ENCODE measurements around the gene TRIOBP.
A peak's percentile ranks its signal among the peaks of the same experiment; 100 is the strongest.

The TRIOBP gene

DNA sequence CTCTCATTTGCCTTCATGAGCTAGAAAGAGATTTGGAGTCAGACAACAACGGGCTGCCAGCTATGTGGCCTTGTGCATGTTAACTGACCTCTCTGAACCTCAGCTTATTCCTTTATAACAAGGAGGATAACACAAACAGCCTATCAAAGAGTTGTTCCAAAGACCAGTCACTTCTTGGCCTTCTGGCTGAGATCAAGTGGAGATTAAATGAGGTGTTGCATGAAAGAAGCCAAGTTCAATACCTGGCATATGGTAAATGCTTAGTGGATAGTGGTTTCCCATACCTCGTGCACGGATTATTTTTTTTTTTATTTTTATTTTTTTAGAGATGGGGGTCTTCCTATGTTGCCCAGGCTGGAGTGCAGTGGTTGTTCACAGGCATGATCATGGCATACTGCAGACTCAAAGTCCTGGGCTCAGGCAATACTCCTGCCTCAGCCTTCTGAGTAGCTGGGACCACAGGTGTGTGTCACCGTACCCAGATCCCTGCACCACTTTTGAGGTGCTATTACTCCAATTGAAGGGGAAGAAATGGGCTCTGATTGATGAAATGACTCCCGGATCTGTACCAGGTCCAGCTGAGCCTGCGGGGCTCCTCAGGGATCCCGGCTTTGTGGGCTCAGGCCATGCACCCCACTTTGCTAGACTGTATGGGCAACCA lies 16.5 kb upstream of the TRIOBP start:
- TF ChIP-seq POLR2AphosphoS5 (IDR thresholded peaks at IDR 0.05; ENCODE audit: low read depth, low read length) = peak; percentile 88
- no peak for TF ChIP-seq FOXP2 (optimal IDR thresholded peaks at IDR 0.05; ENCODE audit: borderline replicate concordance, extremely low read depth, extremely low read length, insufficient read depth)
- 0 out of 2 replicates have a peak, but pooled peaks have one; percentile 46 for TF ChIP-seq SIN3A (IDR thresholded peaks at IDR 0.05; ENCODE audit: borderline replicate concordance, insufficient read depth, low read length)

- TF ChIP-seq TAF1 (IDR thresholded peaks at IDR 0.05; ENCODE audit: borderline replicate concordance, insufficient read depth, low read length) (no peak), SIN3A (IDR thresholded peaks at IDR 0.05; ENCODE audit: borderline replicate concordance, insufficient read depth, low read length) (no peak), FOXP2 (optimal IDR thresholded peaks at IDR 0.05; ENCODE audit: borderline replicate concordance, extremely low read depth, extremely low read length, insufficient read depth) (no peak), REST (IDR thresholded peaks at IDR 0.05; ENCODE audit: insufficient read depth in 1 of 2, low read depth in 2 of 2, low read length in 2 of 2) (no peak), POLR2AphosphoS5 (IDR thresholded peaks at IDR 0.05; ENCODE audit: low read depth, low read length) (no peak; the same call in 1 of the 2 replicates)
Measured at GRCh38 chr22:37681001-37681424, 15.8 kb upstream of the TRIOBP start.

DNA sequence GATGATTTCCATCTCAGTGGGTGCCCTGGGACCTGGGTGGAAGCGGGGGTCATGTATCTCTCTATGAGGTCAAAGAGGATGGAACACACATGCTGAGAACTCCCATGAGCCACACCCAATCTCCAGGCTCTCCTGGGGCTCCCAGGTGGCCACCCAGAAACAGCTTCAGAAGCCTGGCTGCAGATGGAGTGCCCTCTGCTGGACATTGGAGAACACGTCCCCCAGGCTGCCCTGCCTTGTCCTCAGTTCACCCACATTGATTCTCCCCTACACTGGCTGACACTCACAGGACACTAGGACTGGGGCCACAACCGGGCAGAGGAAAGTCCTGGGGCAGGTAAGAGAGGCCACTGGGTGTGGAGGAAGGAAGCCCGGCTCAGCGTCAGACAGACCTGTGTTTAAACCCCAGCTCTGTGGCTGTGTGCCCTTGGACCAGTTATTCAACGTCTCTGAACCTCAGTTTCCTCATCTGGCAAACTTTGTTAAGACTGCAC lies 15.2 kb upstream of the TRIOBP start:
- TF ChIP-seq SIN3A (IDR thresholded peaks at IDR 0.05; ENCODE audit: borderline replicate concordance, insufficient read depth, low read length) (no peak), FOXP2 (optimal IDR thresholded peaks at IDR 0.05; ENCODE audit: borderline replicate concordance, extremely low read depth, extremely low read length, insufficient read depth) (no peak), POLR2AphosphoS5 (IDR thresholded peaks at IDR 0.05; ENCODE audit: low read depth, low read length) (no peak), TAF1 (IDR thresholded peaks at IDR 0.05; ENCODE audit: borderline replicate concordance, insufficient read depth, low read length) (no peak), REST (IDR thresholded peaks at IDR 0.05; ENCODE audit: insufficient read depth in 1 of 2, low read depth in 2 of 2, low read length in 2 of 2) (no peak)

DNA sequence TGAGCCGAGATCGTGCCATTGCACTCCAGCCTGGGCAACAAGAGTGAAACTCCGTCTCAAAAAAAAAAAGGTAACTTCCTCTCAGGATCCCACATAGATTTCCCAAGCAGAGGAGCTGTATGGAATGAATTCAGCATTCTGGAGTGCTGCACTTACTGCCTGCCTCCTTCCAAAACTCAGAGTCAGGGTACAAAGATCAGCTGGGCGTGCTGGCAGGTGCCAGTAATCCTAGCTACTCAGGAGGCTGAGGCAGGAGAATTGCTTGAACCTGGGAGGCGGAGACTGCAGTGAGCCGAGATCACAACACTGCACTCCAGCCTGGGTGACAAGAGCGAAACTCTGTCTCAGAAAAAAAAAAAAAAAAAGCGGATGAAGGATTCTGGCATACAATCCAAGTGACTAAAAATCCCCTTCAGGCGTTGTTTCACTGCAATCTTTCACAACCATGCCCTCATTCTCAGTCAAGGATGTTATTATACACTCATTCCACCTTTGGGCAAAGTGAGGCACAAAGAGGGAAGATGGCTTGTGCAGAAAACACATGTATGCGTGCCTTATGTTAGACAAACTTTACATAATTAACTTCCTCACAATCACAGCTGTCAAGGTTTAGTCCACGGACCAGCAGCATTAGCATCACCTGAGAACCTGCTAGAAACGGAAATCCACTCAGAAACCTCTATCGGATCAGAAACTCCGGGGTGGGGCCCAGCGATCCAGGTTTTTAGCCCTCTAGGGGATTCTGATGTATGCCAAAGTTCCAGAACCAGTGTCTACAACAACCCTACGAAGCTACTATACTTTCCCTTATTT lies 11.8 kb upstream of the TRIOBP start:
- TF ChIP-seq SIN3A (IDR thresholded peaks at IDR 0.05; ENCODE audit: borderline replicate concordance, insufficient read depth, low read length) = no peak

- TF ChIP-seq TAF1 (IDR thresholded peaks at IDR 0.05; ENCODE audit: borderline replicate concordance, insufficient read depth, low read length) (0 out of 2 replicates have a peak, but pooled peaks have one; percentile 48), FOXP2 (optimal IDR thresholded peaks at IDR 0.05; ENCODE audit: borderline replicate concordance, extremely low read depth, extremely low read length, insufficient read depth) (no peak), REST (IDR thresholded peaks at IDR 0.05; ENCODE audit: insufficient read depth in 1 of 2, low read depth in 2 of 2, low read length in 2 of 2) (no peak), POLR2AphosphoS5 (IDR thresholded peaks at IDR 0.05; ENCODE audit: low read depth, low read length) (peak; percentile 65; the same call in 1 of the 2 replicates), SIN3A (IDR thresholded peaks at IDR 0.05; ENCODE audit: borderline replicate concordance, insufficient read depth, low read length) (no peak)
Measured at GRCh38 chr22:37686002-37686982, 10.6 kb upstream of the TRIOBP start, which contains the start of gene NOL12. NOL12 (plus strand) TSS chr22:37686343; CDS start chr22:37686393, 50 bp downstream.
